SK-N-SH treated with all-trans-retinoic acid at 6 μM for 48 hours (cell line): ENCODE data around the gene TMEM269.

Source experiments
- ARNTL ChIP-seq: fragments of 450-650 bp; formaldehyde crosslinking; IDR thresholded peaks from 2 replicates; pipeline ENCODE4 v1.5.0; 2020; ENCODE audit warnings: low read depth, mild to moderate bottlenecking, moderate library complexity, borderline replicate concordance
- CREB5 ChIP-seq: fragments of 250-450 bp; sonication (Bioruptor Pico); IDR thresholded peaks from 2 replicates; pipeline ENCODE4 v1.5.1; 2020; ENCODE audit warnings: low read depth, mild to moderate bottlenecking, moderate library complexity
- CSRNP3 ChIP-seq: fragments of 250-450 bp; sonication (Bioruptor Pico); IDR thresholded peaks from 2 replicates; pipeline ENCODE4 v1.5.1; 2021; ENCODE audit warnings: mild to moderate bottlenecking, moderate library complexity
- ESRRG ChIP-seq: fragments of 250-450 bp; sonication (Bioruptor Pico); IDR thresholded peaks from 2 replicates; pipeline ENCODE4 v1.6.1; 2021; ENCODE audit warnings: mild to moderate bottlenecking
- ISL1 ChIP-seq: fragments of 250-450 bp; sonication (Bioruptor Pico); IDR thresholded peaks from 2 replicates; pipeline ENCODE4 v2.1.2; 2022; ENCODE audit warnings: mild to moderate bottlenecking, moderate library complexity
- PATZ1 ChIP-seq: fragments of 250-450 bp; sonication (Bioruptor Pico); IDR thresholded peaks from 2 replicates; pipeline ENCODE4 v1.8.0; 2020; ENCODE audit warnings: mild to moderate bottlenecking, moderate library complexity, borderline replicate concordance
- RARB ChIP-seq: fragments of 250-450 bp; sonication (Bioruptor Pico); IDR thresholded peaks from 2 replicates; pipeline ENCODE4 v1.8.0; 2021; ENCODE audit warnings: mild to moderate bottlenecking, moderate library complexity
- TCF4 ChIP-seq: fragments of 250-450 bp; sonication (Bioruptor Pico); IDR thresholded peaks from 2 replicates; pipeline ENCODE4 v1.8.0; 2021; ENCODE audit warnings: mild to moderate bottlenecking, moderate library complexity, borderline replicate concordance
- TSHZ2 ChIP-seq: fragments of 250-450 bp; sonication (Bioruptor Pico); IDR thresholded peaks from 2 replicates; pipeline ENCODE4 v1.5.0; 2020; ENCODE audit warnings: mild to moderate bottlenecking, moderate library complexity
- ZFP3 ChIP-seq: fragments of 250-450 bp; sonication (Bioruptor Pico); IDR thresholded peaks from 2 replicates; pipeline ENCODE4 v1.5.0; 2020; ENCODE audit warnings: mild to moderate bottlenecking, moderate library complexity
- ZFP30 ChIP-seq: fragments of 450-650 bp; formaldehyde crosslinking; IDR thresholded peaks from 2 replicates; pipeline ENCODE4 v1.5.0; 2022; ENCODE audit warnings: mild to moderate bottlenecking, moderate library complexity
- ZNF565 ChIP-seq: fragments of 450-650 bp; formaldehyde crosslinking; conservative IDR thresholded peaks from 2 replicates; pipeline ENCODE4 v1.5.0; 2020; ENCODE audit warnings: low read depth, mild to moderate bottlenecking, moderate library complexity
- ZNF70 ChIP-seq: fragments of 450-650 bp; formaldehyde crosslinking; IDR thresholded peaks from 2 replicates; pipeline ENCODE4 v1.5.0; 2020; ENCODE audit warnings: mild to moderate bottlenecking, moderate library complexity

- TF ChIP-seq TCF4 (CRISPR knock-in tag) (no peak), ISL1 (CRISPR knock-in tag) (no peak), ZNF70 (CRISPR knock-in tag) (no peak), ARNTL (CRISPR knock-in tag) (no peak), CSRNP3 (CRISPR knock-in tag) (no peak), PATZ1 (CRISPR knock-in tag) (no peak), ZFP3 (no peak), RARB (CRISPR knock-in tag) (no peak), CREB5 (CRISPR knock-in tag) (no peak), TSHZ2 (CRISPR knock-in tag) (no peak), ESRRG (CRISPR knock-in tag) (no peak), ZNF565 (CRISPR knock-in tag) (no peak), ZFP30 (CRISPR knock-in tag) (no peak)
Measured at GRCh38 chr1:42742617-42743316, 42.0 kb upstream of the TMEM269 start.
